ENCODE results near the gene TSC2. TPM values are rescaled to one million over a fixed set of nuclear protein-coding genes. Genes with fewer than 3 reads are reported as not detected.
A peak's percentile ranks its signal among the peaks of the same experiment; 100 is the strongest.

TSC2 gene
- total RNA-seq, 1 donor from 2014 or later, result 194 TPM

DNA sequence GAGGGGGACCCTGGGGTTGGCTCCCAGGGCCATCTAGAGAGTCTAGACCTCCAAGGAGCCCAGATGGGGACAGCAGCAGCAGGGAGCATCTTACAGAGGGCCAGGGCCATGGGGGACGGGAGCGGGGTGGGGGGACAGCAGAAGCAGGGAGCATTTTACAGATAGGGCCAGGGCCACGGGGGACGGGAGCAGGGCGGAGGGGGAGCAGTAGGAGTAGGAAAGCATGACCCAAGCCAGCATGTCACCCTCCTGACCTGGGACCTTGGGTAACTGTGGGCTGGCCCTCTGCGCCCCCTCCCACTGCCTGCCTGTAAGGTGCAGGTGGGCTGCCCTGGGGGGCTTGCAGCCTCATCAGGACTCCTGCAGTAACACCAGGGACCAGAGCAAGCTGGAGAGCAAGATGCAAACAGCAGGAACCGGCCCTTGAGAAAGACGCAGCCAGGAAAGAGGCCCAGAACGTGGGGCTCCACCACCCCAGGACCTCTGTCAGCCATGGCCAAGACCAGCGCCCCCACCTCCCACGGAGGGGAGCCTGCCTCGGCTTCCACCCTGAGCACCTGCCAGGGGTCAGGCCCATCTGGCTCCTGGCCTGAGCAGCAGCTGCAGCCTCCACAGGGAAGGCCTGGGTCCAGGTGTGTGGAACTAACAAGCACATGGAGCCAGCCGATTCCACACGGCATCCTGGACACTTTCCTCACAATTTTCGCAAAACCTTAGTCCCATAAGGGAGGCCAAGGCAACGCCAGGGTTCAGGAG, 40.5 kb upstream of the TSC2 start:
- H3K9me3 Mint-ChIP-seq (ENCODE audit: unreplicated experiment), result no peaks in the 10 kb centered on the region
- peak overlapping the region; percentile 73 for H3K27ac Mint-ChIP-seq (ENCODE audit: unreplicated experiment)
- H3K4me1 Mint-ChIP-seq (ENCODE audit: unreplicated experiment), result peaks cover 42% of the 10 kb centered on the region
- no peak for DNase-seq (ENCODE audit: extremely low spot score, unreplicated experiment)
- H3K4me3 Mint-ChIP-seq (ENCODE audit: unreplicated experiment), result peak overlapping the region; percentile 75
- TF ChIP-seq, protein P1, sequence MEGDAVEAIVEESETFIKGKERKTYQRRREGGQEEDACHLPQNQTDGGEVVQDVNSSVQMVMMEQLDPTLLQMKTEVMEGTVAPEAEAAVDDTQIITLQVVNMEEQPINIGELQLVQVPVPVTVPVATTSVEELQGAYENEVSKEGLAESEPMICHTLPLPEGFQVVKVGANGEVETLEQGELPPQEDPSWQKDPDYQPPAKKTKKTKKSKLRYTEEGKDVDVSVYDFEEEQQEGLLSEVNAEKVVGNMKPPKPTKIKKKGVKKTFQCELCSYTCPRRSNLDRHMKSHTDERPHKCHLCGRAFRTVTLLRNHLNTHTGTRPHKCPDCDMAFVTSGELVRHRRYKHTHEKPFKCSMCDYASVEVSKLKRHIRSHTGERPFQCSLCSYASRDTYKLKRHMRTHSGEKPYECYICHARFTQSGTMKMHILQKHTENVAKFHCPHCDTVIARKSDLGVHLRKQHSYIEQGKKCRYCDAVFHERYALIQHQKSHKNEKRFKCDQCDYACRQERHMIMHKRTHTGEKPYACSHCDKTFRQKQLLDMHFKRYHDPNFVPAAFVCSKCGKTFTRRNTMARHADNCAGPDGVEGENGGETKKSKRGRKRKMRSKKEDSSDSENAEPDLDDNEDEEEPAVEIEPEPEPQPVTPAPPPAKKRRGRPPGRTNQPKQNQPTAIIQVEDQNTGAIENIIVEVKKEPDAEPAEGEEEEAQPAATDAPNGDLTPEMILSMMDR (IDR thresholded peaks at IDR 0.05), result no peak
- no peaks in the 10 kb centered on the region for H3K27me3 Mint-ChIP-seq (ENCODE audit: unreplicated experiment)
- H3K36me3 Mint-ChIP-seq (ENCODE audit: unreplicated experiment), result peaks cover 3% of the 10 kb centered on the region

DNA sequence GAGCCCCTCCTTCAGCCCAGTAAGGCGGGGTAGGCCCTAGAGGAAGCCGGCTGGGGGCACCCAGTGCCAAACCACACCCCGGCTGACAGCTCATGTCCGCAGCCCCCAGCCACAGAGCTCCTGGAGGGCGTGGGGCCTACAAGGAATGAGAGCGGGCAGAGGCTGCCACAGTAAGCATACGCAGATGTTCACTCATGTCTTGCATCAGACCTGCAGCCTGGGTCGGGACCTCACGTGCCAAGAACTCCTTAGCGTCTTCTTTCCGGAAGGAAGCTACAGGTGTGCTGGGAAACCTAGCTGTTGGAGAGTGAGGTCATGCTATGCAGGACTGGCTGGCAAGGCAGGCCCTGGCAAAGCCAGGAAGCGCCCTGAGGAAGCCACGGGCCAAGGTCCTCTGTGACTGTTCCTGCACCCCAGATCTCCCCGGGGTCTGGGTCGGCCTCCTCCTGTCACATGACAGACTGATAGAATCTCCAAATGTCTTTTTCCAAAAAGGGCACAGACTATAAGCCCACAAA, 39.7 kb upstream of the TSC2 start:
- no peak for DNase-seq (ENCODE audit: extremely low spot score, unreplicated experiment)
- Mint-ChIP-seq H3K27ac (ENCODE audit: unreplicated experiment) (peak overlapping the region; percentile 73), H3K36me3 (ENCODE audit: unreplicated experiment) (no peaks in the 10 kb centered on the region), H3K9me3 (ENCODE audit: unreplicated experiment) (no peaks in the 10 kb centered on the region), H3K27me3 (ENCODE audit: unreplicated experiment) (no peaks in the 10 kb centered on the region), H3K4me3 (ENCODE audit: unreplicated experiment) (peak overlapping the region; percentile 75), H3K4me1 (ENCODE audit: unreplicated experiment) (peaks cover 42% of the 10 kb centered on the region)
- TF ChIP-seq, protein P1 (IDR thresholded peaks at IDR 0.05), result no peak

DNA sequence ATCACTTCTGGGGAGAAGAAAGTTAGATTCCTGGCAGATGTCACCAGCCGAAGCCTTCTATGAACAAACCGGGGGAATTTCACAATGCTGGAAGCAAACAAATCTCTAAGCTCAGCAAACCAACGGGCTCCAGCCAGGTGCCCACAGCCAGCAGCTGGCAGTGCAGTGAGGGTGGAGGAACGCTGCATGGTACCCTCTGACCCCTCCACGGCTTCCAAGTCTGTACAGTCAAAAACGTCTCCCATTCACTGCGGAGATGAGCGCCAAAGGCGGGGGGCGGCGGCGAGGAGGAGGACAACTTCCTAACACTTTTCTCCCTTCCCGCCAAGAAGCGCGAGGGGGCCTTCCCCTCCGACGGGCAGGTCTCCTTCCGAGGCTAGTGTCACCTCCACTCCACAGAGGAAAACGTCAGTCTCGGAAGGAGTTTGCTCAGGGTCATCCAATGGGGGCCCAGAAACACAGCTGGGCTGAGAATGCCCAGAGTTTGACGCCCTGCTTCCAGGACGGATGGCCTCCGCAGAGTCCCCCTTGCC, 39.1 kb upstream of the TSC2 start:
- Mint-ChIP-seq H3K9me3 (ENCODE audit: unreplicated experiment) (no peaks in the 10 kb centered on the region), H3K27ac (ENCODE audit: unreplicated experiment) (peak overlapping the region; percentile 73), H3K27me3 (ENCODE audit: unreplicated experiment) (no peaks in the 10 kb centered on the region), H3K4me1 (ENCODE audit: unreplicated experiment) (peaks cover 42% of the 10 kb centered on the region), H3K4me3 (ENCODE audit: unreplicated experiment) (peak overlapping the region; percentile 75), H3K36me3 (ENCODE audit: unreplicated experiment) (no peaks in the 10 kb centered on the region)
- TF ChIP-seq, protein P1 (IDR thresholded peaks at IDR 0.05), result no peak
- DNase-seq (ENCODE audit: extremely low spot score, unreplicated experiment), result no peak

DNA sequence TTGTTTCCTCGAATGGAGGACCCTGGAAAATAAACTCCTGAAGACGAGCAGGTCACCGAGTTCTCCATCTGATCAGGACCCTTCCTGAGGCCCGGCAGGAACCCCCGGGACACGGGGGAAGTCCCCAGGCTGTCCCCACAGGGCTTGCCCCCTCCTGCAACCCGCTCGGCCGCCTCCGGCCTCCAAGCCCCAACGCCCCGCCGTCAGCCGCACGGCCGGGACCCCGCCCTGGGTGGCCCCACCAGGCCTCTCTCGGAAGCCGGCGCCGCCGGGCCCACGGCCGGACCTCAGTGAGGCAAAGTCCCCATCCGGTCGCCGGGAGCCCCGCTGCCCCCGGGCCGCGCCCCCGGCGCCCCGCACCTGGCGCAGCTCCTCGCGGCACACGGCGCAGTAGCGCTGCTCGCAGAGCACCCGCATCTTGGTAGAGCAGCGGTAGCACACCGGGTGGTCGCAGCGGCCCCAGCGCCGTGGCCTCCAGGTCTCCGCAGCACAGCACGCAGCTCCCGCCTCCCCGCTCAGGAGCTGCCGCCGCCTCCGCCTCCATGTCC, 38.5 kb upstream of the TSC2 start:
- TF ChIP-seq, protein P1 (IDR thresholded peaks at IDR 0.05), result no peak
- Mint-ChIP-seq H3K9me3 (ENCODE audit: unreplicated experiment) (no peaks in the 10 kb centered on the region), H3K4me1 (ENCODE audit: unreplicated experiment) (peaks cover 38% of the 10 kb centered on the region), H3K4me3 (ENCODE audit: unreplicated experiment) (peak overlapping the region; percentile 75), H3K27me3 (ENCODE audit: unreplicated experiment) (no peaks in the 10 kb centered on the region), H3K36me3 (ENCODE audit: unreplicated experiment) (no peaks in the 10 kb centered on the region), H3K27ac (ENCODE audit: unreplicated experiment) (peak overlapping the region; percentile 73)
- no peak for DNase-seq (ENCODE audit: extremely low spot score, unreplicated experiment)

All from osteocyte (in vitro differentiated cells).